ENCODE results near the gene UGT1A10. TPM values are rescaled to one million over a fixed set of nuclear protein-coding genes. Genes with fewer than 3 reads are reported as not detected.

UGT1A10 gene
- total RNA-seq, 1 donor: not detected

DNA sequence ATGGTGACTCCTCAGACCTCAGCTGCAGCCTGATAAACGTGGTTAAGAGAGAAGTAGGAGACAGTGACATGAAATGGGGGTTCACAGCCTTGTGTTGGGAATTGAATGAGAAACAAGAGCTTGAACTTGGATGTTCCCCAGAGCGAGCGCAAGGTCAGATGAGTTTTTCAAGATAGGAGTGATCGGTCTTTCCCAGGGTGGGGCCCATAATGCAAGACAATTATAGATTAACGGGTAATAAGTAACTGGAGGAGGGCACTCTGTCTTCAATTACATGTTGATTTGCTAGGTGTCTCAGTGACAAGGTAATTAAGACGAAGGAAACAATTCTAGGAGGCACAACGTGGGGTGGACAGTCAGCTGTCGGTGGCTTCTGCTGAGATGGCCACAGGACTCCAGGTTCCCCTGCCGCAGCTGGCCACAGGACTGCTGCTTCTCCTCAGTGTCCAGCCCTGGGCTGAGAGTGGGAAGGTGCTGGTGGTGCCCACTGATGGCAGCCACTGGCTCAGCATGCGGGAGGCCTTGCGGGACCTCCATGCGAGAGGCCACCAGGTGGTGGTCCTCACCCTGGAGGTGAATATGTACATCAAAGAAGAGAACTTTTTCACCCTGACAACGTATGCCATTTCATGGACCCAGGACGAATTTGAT, 76.5 kb downstream of the UGT1A10 start, which contains the start of gene UGT1A5:
UGT1A5 (plus strand) TSS at position 297 of the 651 bp plus-strand sequence; CDS start at position 382, 85 bp downstream.
- H3K4me1 ChIP-seq (ENCODE audit: insufficient read depth, low read length): peaks cover 8% of the 10 kb centered on the region
- H4K20me1 ChIP-seq (ENCODE audit: insufficient read depth, low read length): no peaks in the 10 kb centered on the region
- H3K4me3 ChIP-seq (ENCODE audit: insufficient read depth, low read length): no peak within 1 kb of the TSS
- peaks cover 21% of the 10 kb centered on the region for H3K27me3 ChIP-seq (ENCODE audit: insufficient read depth, low read length)
- H3K4me2 ChIP-seq (ENCODE audit: insufficient read depth, low read length): no peak within 1 kb of the TSS
- no peaks in the 10 kb centered on the region for H3K79me2 ChIP-seq (ENCODE audit: insufficient read depth, low read length)
- TF ChIP-seq, protein P1, sequence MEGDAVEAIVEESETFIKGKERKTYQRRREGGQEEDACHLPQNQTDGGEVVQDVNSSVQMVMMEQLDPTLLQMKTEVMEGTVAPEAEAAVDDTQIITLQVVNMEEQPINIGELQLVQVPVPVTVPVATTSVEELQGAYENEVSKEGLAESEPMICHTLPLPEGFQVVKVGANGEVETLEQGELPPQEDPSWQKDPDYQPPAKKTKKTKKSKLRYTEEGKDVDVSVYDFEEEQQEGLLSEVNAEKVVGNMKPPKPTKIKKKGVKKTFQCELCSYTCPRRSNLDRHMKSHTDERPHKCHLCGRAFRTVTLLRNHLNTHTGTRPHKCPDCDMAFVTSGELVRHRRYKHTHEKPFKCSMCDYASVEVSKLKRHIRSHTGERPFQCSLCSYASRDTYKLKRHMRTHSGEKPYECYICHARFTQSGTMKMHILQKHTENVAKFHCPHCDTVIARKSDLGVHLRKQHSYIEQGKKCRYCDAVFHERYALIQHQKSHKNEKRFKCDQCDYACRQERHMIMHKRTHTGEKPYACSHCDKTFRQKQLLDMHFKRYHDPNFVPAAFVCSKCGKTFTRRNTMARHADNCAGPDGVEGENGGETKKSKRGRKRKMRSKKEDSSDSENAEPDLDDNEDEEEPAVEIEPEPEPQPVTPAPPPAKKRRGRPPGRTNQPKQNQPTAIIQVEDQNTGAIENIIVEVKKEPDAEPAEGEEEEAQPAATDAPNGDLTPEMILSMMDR (IDR thresholded peaks at IDR 0.05; ENCODE audit: extremely low read depth, low read depth, low read length): no peak
- no peak within 1 kb of the TSS for H3K27ac ChIP-seq (ENCODE audit: low read depth, low read length)
- H3K36me3 ChIP-seq (ENCODE audit: insufficient read depth, low read length): no peaks in the 10 kb centered on the region
- no peak for DNase-seq (ENCODE audit: insufficient read length, low spot score, missing footprints)
- H2AFZ ChIP-seq (ENCODE audit: low read length): no peak within 1 kb of the TSS
- no peaks in the 10 kb centered on the region for H3K9me3 ChIP-seq (ENCODE audit: low read depth, low read length)

DNA sequence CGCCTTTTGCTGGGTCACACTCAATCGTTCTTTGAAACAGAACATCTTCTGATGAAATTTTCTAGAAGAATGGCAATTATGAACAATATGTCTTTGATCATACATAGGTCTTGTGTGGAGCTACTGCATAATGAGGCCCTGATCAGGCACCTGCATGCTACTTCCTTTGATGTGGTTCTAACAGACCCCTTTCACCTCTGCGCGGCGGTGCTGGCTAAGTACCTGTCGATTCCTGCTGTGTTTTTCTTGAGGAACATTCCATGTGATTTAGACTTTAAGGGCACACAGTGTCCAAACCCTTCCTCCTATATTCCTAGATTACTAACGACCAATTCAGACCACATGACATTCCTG, 77.0 kb downstream of the UGT1A10 start:
- Histone ChIP-seq H3K4me2 (ENCODE audit: insufficient read depth, low read length) (no peak overlapping the region), H2AFZ (ENCODE audit: low read length) (no peak overlapping the region), H3K4me3 (ENCODE audit: insufficient read depth, low read length) (no peak overlapping the region), H3K9me3 (ENCODE audit: low read depth, low read length) (no peaks in the 10 kb centered on the region), H3K27me3 (ENCODE audit: insufficient read depth, low read length) (peaks cover 21% of the 10 kb centered on the region), H3K36me3 (ENCODE audit: insufficient read depth, low read length) (no peaks in the 10 kb centered on the region), H3K79me2 (ENCODE audit: insufficient read depth, low read length) (no peaks in the 10 kb centered on the region), H3K4me1 (ENCODE audit: insufficient read depth, low read length) (peaks cover 3% of the 10 kb centered on the region), H3K27ac (ENCODE audit: low read depth, low read length) (no peak overlapping the region), H4K20me1 (ENCODE audit: insufficient read depth, low read length) (no peaks in the 10 kb centered on the region)
- TF ChIP-seq, protein P1 (IDR thresholded peaks at IDR 0.05; ENCODE audit: extremely low read depth, low read depth, low read length): no peak
- DNase-seq (ENCODE audit: insufficient read length, low spot score, missing footprints): no peak

- Histone ChIP-seq H3K27me3 (ENCODE audit: insufficient read depth, low read length) (peaks cover 19% of the 10 kb centered on the region), H2AFZ (ENCODE audit: low read length) (no peak overlapping the region), H3K27ac (ENCODE audit: low read depth, low read length) (no peak overlapping the region), H3K79me2 (ENCODE audit: insufficient read depth, low read length) (no peaks in the 10 kb centered on the region), H3K4me1 (ENCODE audit: insufficient read depth, low read length) (no peaks in the 10 kb centered on the region), H3K9me3 (ENCODE audit: low read depth, low read length) (no peaks in the 10 kb centered on the region), H3K4me2 (ENCODE audit: insufficient read depth, low read length) (no peak overlapping the region), H3K4me3 (ENCODE audit: insufficient read depth, low read length) (no peak overlapping the region), H3K36me3 (ENCODE audit: insufficient read depth, low read length) (no peaks in the 10 kb centered on the region), H4K20me1 (ENCODE audit: insufficient read depth, low read length) (no peaks in the 10 kb centered on the region)
- no peak for DNase-seq (ENCODE audit: insufficient read length, low spot score, missing footprints)
- TF ChIP-seq, protein P1 (IDR thresholded peaks at IDR 0.05; ENCODE audit: extremely low read depth, low read depth, low read length): no peak
Measured at GRCh38 chr2:233714121-233714520, 77.9 kb downstream of the UGT1A10 start.

DNA sequence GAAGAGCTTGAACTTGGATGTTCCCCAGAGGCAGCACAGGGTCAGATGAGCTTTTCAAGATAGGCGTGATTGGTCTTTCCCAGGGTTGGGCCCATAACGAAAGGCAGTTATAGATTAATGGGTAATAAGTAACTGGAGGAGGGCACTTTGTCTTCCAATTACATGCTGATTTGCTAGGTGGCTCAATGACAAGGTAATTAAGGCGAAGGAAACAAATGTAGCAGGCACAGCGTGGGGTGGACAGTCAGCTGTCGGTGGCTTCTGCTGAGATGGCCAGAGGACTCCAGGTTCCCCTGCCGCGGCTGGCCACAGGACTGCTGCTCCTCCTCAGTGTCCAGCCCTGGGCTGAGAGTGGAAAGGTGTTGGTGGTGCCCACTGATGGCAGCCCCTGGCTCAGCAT, 82.3 kb downstream of the UGT1A10 start, which contains the start of gene UGT1A4:
UGT1A4 (plus strand) TSS at position 185 of the 400 bp plus-strand sequence; CDS start at position 270, 85 bp downstream.
- no peak within 1 kb of the TSS for H3K27ac ChIP-seq (ENCODE audit: low read depth, low read length)
- no peak for DNase-seq (ENCODE audit: insufficient read length, low spot score, missing footprints)
- H3K79me2 ChIP-seq (ENCODE audit: insufficient read depth, low read length): no peaks in the 10 kb centered on the region
- no peak within 1 kb of the TSS for H3K4me2 ChIP-seq (ENCODE audit: insufficient read depth, low read length)
- H4K20me1 ChIP-seq (ENCODE audit: insufficient read depth, low read length): no peaks in the 10 kb centered on the region
- no peak within 1 kb of the TSS for H3K4me3 ChIP-seq (ENCODE audit: insufficient read depth, low read length)
- TF ChIP-seq, protein P1 (IDR thresholded peaks at IDR 0.05; ENCODE audit: extremely low read depth, low read depth, low read length): no peak
- H3K9me3 ChIP-seq (ENCODE audit: low read depth, low read length): no peaks in the 10 kb centered on the region
- H3K27me3 ChIP-seq (ENCODE audit: insufficient read depth, low read length): peaks cover 12% of the 10 kb centered on the region
- no peaks in the 10 kb centered on the region for H3K36me3 ChIP-seq (ENCODE audit: insufficient read depth, low read length)
- no peaks in the 10 kb centered on the region for H3K4me1 ChIP-seq (ENCODE audit: insufficient read depth, low read length)
- no peak within 1 kb of the TSS for H2AFZ ChIP-seq (ENCODE audit: low read length)

Measured in osteoblast (primary cell).